ENCODE data around the gene TMSB4X. TPM values are rescaled to one million over a fixed set of nuclear protein-coding genes. Genes with fewer than 3 reads are reported as not detected.
"Not testable (repeated sequence)": the region's sequence is repeated elsewhere in the genome, so short reads cannot be mapped to it uniquely, and the experiment has no call there.

TMSB4X gene
- total and polyA plus RNA-seq, 2 donors = 4,487 to 4,785 TPM

DNA sequence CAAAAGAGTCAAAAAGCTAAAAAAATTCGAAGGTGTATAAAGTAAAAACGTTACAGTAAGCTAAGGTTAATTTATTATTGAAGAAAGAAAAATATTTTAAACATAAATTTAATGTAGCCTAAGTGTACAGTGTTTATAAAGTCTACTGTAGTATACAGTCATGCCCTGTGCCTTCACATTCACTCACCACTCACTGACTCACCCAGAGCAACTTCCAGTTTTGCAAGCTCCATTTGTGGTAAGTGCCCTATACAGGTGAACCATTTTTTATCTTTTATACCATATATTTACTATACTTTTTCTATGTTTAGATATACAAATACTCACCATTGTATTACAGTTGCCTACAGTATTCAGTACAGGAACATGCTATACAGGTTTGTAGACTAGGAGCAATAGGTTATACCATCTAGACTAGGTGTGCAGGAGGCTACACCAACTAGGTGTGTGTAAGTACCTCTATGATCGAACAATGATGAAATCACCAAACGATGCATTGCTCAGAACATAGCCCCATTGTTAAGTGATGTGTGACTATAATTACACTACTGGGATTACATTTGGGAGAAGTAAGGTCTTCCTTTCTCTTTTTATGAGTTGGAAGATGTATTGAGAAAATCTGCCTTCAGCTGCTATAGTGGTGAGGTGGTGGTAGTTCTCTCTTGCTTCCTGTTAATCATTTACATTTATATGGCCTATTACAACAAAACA is 27.2 kb downstream of the TMSB4X start:
- 80% methylated on average over 4 of the region's 4 CpGs for WGBS
- DNase-seq (ENCODE audit: extremely low spot score) = no peak
- H3K4me1 ChIP-seq (ENCODE audit: insufficient read depth) = no peaks in the 10 kb centered on the region
- H3K36me3 ChIP-seq (ENCODE audit: insufficient read depth) = no peaks in the 10 kb centered on the region
- no peak overlapping the region for H3K27ac ChIP-seq (ENCODE audit: low read depth)
- H3K4me3 ChIP-seq (ENCODE audit: low read depth, low read length) = no peak overlapping the region

DNA sequence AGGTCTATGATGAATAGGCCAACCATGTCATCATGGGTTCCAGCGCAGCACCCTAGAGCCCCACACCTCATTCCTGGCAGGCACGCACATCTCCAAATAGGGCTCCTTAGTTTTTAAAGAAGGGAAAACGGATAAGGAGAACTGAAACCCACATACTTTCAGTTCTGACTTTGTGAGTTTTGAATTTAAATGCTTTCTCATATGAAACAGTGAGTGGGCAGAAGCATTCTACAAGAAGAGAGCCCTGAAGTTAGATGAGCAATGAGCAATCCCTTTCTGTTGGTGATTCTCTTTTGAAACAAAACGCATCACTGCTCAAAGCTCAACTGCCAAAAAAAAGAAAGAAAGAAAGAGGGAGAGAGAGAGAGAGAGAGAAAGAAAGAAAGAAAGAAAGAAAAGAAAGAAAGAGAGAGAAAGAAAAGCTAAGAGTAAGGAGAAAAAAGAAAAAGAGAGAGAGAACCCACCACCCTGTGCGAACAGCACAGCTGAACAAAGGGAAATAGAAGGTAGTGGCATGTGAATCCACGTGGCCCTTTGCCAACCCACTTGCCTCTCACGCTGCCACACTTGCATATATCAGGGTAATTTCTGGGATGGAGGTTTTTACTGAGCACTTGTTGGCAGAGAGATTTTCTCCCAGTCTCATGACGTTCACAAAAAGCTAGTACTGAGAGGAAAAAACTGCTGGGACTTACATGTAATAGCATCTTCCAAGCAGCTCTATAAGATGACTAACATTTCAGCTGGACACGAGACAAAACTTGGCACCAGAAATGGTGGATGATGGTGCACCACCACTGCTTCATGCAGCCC is 31.0 kb downstream of the TMSB4X start:
- no peak for DNase-seq (ENCODE audit: extremely low spot score)
- Histone ChIP-seq H3K4me3 (ENCODE audit: low read depth, low read length) (no peak overlapping the region), H3K4me1 (ENCODE audit: insufficient read depth) (no peaks in the 10 kb centered on the region), H3K27ac (ENCODE audit: low read depth) (no peak overlapping the region), H3K36me3 (ENCODE audit: insufficient read depth) (no peaks in the 10 kb centered on the region)
- 43% methylated on average over 9 of the region's 9 CpGs for WGBS

DNA sequence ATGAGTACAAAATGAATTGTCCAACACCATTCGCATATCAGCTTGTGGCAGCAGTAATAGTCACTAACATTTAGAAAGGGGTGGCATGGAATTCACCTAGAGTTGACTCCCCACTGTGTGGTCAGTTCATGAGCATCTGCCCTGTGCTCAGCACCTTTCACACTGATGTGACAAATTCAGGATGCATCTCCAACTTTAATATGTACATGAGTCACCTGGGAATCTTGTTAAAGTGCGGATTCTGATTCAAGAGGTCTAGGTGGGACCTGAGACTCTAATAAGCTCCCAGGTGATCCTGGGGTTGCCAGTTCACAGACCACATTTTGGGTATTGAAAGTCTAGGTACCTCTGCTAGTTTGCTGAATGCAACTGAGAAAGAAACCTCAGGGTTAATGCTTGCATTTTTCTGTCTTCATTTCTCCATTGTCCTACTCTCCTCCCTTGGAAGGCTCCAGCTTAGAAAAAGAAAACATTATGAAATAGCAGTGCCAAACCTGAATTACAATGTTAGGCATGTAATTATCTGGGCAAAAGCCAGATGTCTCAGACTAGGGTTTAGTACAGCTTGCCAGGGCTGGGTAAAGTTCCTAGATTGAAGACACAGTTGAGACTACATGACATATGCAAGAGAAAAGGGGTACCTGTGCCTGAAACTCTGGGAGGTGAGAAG is 32.7 kb downstream of the TMSB4X start:
- 91% methylated on average over 2 of the region's 2 CpGs for WGBS
- Histone ChIP-seq H3K27ac (ENCODE audit: low read depth) (no peak overlapping the region), H3K4me3 (ENCODE audit: low read depth, low read length) (no peak overlapping the region), H3K4me1 (ENCODE audit: insufficient read depth) (no peaks in the 10 kb centered on the region), H3K36me3 (ENCODE audit: insufficient read depth) (no peaks in the 10 kb centered on the region)
- DNase-seq (ENCODE audit: extremely low spot score) = no peak

DNA sequence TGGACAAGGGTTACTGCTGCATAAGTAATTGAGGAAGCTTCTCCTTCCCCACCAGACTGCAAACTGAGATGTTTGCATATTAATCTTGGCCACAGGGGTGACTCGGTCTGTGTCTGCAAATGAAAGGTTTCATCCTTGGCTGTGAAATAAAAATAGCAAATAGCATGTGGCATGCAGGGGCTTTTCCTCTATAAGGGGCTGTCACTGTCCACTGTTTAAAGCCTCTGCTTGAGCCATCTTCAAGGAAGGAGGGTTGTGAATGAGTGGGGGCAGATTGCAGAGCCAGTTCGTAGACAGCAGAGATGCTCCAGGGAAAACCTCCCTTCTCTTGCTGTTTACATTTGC is 33.3 kb downstream of the TMSB4X start:
- WGBS = 20% methylated on average over 2 of the region's 2 CpGs
- no peak overlapping the region for H3K4me3 ChIP-seq (ENCODE audit: low read depth, low read length)
- no peaks in the 10 kb centered on the region for H3K36me3 ChIP-seq (ENCODE audit: insufficient read depth)
- H3K27ac ChIP-seq (ENCODE audit: low read depth) = no peak overlapping the region
- no peak for DNase-seq (ENCODE audit: extremely low spot score)
- no peaks in the 10 kb centered on the region for H3K4me1 ChIP-seq (ENCODE audit: insufficient read depth)

DNA sequence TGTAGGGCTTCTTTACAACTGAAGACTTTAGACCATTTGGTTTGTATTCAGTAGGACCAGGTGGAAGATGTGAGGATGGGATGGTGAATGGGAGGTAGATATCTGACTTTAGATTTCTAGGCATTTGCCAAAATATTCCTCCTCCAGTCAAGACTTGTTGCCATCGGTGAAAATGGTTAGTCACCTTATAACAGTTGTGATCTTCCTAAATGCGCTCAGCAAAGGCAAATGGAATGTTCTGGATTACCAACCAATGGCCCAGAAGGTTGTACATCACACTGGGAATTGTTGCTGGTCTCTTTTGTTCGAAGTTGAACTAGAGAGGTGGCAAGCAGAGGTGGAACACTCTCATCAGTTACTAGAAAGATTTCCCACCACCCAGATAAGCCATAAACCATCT is 33.9 kb downstream of the TMSB4X start:
- DNase-seq (ENCODE audit: extremely low spot score) = no peak
- H3K4me3 ChIP-seq (ENCODE audit: low read depth, low read length) = no peak overlapping the region
- H3K4me1 ChIP-seq (ENCODE audit: insufficient read depth) = no peaks in the 10 kb centered on the region
- H3K27ac ChIP-seq (ENCODE audit: low read depth) = no peak overlapping the region
- H3K36me3 ChIP-seq (ENCODE audit: insufficient read depth) = no peaks in the 10 kb centered on the region
- WGBS = 96% methylated on average over 3 of the region's 3 CpGs

DNA sequence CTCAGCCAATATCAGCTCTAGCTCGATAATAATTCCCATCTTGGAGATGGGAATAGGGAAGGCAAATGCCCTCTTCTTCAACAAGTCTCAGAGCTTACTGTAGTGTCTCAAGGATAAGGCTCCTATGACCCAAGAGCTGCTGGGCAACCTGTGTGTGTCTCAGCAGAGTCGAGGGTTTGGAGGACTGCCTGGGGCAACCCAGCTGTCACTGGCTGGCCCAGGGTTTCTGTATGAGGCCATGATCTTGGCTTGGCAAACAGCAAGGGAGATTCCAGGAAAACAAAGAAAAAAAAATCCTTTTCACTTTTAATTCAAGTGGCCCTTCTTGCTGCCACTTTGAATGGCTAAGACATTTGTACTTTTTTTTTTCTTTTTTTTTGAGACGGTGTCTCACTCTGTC is 34.4 kb downstream of the TMSB4X start:
- no peak for DNase-seq (ENCODE audit: extremely low spot score)
- WGBS = 68% methylated on average over 3 of the region's 3 CpGs
- H3K27ac ChIP-seq (ENCODE audit: low read depth) = no peak overlapping the region

DNA sequence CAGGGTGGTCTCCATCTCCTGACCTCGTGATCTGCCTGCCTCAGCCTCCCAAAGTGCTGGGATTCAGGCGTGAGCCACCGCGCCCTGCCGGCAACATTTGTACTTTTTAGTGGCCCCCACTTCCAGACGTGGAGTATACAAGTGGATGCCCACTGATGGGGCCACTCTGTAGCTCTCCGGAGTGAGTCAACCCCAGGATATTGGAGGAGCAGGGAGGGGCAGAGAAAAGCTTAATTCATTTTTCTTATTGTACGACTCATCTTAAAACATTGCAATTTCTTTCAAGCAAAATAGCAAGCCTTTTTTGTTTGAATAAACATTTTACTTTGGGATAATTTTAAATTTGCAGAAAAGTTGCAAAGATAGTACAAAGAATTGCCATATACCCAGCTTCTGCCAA is 34.9 kb downstream of the TMSB4X start:
- Histone ChIP-seq H3K27ac (ENCODE audit: low read depth) (no peak overlapping the region), H3K36me3 (ENCODE audit: insufficient read depth) (no peaks in the 10 kb centered on the region), H3K4me1 (ENCODE audit: insufficient read depth) (no peaks in the 10 kb centered on the region), H3K4me3 (ENCODE audit: low read depth, low read length) (no peak overlapping the region)
- WGBS = 91% methylated on average over 8 of the region's 8 CpGs
- no peak for DNase-seq (ENCODE audit: extremely low spot score)

More for the DNA sequence above, 34.4 kb downstream of the TMSB4X start:
- no peak overlapping the region for H3K4me3 ChIP-seq (ENCODE audit: low read depth, low read length)
- no peaks in the 10 kb centered on the region for H3K36me3 ChIP-seq (ENCODE audit: insufficient read depth)
- H3K4me1 ChIP-seq (ENCODE audit: insufficient read depth) = no peaks in the 10 kb centered on the region

DNA sequence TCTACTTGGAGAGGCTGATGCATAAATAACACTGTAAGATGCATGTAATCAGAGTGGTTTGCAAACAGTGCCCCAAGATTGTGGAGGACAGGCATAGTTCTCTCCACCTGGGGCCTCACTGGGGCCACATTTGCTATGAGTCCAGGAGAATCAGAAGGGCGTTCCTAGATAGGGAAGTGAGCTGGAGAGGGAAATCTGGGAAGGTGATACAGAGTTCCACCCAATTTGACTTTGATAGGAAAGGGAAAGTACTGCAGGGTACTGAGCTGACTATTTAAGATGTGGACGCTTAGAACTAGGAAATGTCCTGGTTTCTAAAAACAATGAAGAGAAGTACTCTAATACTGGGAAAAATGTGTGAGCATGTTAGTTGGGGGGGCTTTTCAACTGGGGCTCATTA is 35.6 kb downstream of the TMSB4X start:
- Histone ChIP-seq H3K27ac (ENCODE audit: low read depth) (no peak overlapping the region), H3K4me1 (ENCODE audit: insufficient read depth) (no peaks in the 10 kb centered on the region), H3K4me3 (ENCODE audit: low read depth, low read length) (no peak overlapping the region), H3K36me3 (ENCODE audit: insufficient read depth) (no peaks in the 10 kb centered on the region)
- WGBS = 86% methylated on average over 2 of the region's 2 CpGs
- DNase-seq (ENCODE audit: extremely low spot score) = no peak

DNA sequence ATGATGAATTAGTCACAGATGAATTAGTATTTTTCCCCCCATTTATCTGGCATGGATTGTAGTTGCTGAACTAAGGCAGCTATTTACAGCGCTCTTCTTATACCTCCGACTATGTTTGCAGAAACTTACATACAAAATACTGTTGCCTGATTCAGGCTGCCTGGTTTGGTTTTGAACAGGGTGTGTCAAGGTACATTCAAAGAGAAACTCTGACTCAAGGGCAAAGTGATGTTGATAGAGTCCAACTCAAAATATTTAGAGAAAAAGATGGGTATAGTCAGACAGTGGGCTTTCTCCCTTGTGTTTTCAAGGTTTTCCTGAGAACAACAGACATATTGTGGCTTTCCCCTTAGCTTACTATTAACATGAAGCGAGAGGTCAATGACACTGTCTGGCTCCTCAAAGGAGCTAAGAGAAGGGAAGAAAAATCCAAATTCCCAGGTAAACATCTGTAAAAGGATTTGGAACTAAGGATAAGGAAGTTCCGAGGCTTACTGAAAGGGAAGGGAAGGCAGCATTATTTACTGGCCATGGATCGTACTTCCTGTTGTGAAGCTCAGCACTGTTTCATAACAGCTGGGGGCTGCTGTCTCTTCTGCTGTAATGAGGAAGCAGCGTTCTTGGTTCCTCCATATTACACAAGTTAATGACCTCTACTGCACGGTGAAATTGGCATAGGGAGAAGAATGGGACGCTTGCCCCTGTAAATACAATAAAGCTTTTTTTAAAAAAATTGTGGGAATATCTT is 38.6 kb downstream of the TMSB4X start:
- no peak for DNase-seq (ENCODE audit: extremely low spot score)
- peak overlapping the region; percentile 32 for H3K27ac ChIP-seq (ENCODE audit: low read depth)
- H3K36me3 ChIP-seq (ENCODE audit: insufficient read depth) = no peaks in the 10 kb centered on the region
- 44% methylated on average over 8 of the region's 8 CpGs for WGBS
- H3K4me1 ChIP-seq (ENCODE audit: insufficient read depth) = no peaks in the 10 kb centered on the region
- no peak overlapping the region for H3K4me3 ChIP-seq (ENCODE audit: low read depth, low read length)

DNA sequence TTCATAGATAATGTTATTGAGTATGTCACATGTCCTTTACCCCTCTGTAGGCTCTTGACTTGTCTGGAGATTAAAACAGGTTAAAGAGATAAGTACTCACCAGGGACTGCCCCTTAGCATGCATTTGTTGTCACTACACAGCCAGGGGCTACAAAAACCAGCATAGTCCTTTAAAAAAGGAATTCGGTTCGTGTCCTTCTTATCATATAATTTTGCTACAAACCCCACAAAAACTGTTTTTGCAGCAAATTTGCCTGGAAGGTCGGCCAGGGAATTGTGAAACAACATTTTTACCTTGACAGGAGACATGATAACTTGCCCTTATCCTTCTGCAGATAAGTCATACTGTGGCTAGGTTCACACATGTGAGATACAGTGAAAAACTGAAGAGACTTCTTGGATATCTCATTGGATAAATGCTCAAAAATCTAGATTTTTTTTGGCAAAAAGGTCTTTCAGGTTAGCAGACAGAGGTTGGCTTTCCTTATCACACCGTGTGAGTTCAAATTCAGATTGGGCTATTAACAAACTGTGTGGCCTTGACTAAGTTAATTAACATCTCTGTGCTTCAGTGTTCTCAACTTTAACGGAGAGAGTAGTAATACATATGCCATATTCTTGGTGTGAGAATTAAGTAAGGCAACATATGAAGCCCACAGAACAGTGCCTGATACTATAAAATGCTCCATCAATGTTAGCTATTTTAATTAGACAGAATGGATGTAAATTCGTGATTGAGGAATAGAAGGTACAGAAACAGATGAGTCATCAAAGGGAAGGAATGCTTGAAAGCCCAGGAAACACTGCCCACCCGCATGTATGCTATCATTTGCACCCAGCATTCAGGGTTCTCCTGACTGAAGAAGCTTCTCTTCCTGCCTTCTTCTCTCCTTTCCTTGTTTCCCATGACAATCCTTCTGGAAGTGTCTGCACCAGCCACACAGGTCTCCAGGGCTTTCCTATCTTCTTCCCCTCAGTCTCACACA is 39.5 kb downstream of the TMSB4X start:
- H3K27ac ChIP-seq (ENCODE audit: low read depth) = no peak overlapping the region
- no peak overlapping the region for H3K4me3 ChIP-seq (ENCODE audit: low read depth, low read length)
- no peaks in the 10 kb centered on the region for H3K4me1 ChIP-seq (ENCODE audit: insufficient read depth)
- 76% methylated on average over 7 of the region's 7 CpGs for WGBS
- DNase-seq (ENCODE audit: extremely low spot score) = no peak
- H3K36me3 ChIP-seq (ENCODE audit: insufficient read depth) = no peaks in the 10 kb centered on the region

DNA sequence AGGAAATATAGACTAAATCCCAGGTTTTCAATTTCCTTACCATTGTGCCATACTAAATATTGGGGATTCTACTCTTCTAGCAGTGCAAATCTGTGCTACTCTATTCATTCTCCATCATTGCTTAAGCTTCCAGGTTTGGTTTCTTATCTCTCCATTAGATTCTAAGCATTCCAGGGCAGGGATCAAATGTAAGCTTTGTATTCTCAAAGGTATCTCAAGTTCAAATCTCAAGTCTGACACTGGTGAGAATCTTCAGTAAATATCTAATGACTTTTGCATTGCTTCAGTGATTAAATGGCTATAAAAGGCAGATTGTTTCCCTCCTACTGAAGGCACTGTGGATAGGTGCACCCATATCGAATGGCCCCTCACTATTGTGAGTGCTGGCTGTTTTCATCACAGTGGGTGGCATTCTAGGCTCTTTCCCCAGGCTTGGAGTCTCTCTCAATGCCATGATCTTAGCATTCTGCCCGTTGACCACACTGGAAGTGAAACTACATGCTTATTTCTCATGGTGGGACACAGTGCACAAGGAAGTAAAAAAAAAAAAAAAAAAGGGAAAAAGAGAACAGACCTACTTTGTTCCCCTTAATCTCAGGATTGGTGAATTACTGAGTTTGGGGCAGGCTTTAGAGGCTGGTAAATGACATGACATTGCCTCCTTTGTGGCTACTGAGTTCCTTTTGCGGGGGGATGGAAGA is 40.8 kb downstream of the TMSB4X start:
- Histone ChIP-seq H3K4me1 (ENCODE audit: insufficient read depth) (no peaks in the 10 kb centered on the region), H3K36me3 (ENCODE audit: insufficient read depth) (no peaks in the 10 kb centered on the region), H3K27ac (ENCODE audit: low read depth) (peak overlapping the region; percentile 38), H3K4me3 (ENCODE audit: low read depth, low read length) (no peak overlapping the region)
- WGBS = 86% methylated on average over 3 of the region's 3 CpGs
- DNase-seq (ENCODE audit: extremely low spot score) = no peak

DNA sequence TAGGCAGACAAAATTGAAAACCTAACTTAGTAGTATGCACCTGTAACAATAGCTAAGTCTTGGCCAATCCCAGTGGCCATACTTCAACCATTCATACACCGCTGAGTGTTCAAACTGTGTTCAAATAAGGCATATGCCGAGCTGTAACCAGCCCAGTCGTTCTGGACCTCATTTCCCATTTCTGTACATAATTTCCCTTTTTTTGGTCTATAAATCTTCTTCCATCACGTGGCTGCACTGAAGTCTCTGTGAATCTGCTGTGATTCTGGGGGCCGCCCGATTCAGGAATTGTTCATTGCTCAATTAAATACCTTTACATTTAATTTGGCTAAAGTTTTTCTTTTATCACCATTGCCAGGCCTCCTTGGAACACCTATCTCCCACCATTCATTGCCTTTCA is 41.8 kb downstream of the TMSB4X start:
- H3K36me3 ChIP-seq (ENCODE audit: insufficient read depth) = not testable (repeated sequence)
- 94% methylated on average over 6 of the region's 6 CpGs for WGBS

More for the DNA sequence above, 41.8 kb downstream of the TMSB4X start:
- DNase-seq (ENCODE audit: extremely low spot score); H3K27ac ChIP-seq (ENCODE audit: low read depth); H3K4me3 ChIP-seq (ENCODE audit: low read depth, low read length); H3K4me1 ChIP-seq (ENCODE audit: insufficient read depth): not testable (repeated sequence)
